GM18505 (cell line): Measurements from ENCODE around the gene GSTA2.
"Not testable (repeated sequence)": the region's sequence is repeated elsewhere in the genome, so short reads cannot be mapped to it uniquely, and the experiment has no call there.

ENCODE experiments used
- ATAC-seq: cut with Tn5 transposase; IDR thresholded peaks from one replicate; pipeline ENCODE4 v1.9.1; 2021; ENCODE audit not compliant: unreplicated experiment
- POLR2A ChIP-seq: IDR thresholded peaks from 4 replicates; pipeline ENCODE4 v1.6.1; 2011; ENCODE audit warnings: borderline replicate concordance; ENCODE audit not compliant: insufficient read depth, insufficient read length; ENCODE audit errors: extremely low read depth

The GSTA2 gene

DNA sequence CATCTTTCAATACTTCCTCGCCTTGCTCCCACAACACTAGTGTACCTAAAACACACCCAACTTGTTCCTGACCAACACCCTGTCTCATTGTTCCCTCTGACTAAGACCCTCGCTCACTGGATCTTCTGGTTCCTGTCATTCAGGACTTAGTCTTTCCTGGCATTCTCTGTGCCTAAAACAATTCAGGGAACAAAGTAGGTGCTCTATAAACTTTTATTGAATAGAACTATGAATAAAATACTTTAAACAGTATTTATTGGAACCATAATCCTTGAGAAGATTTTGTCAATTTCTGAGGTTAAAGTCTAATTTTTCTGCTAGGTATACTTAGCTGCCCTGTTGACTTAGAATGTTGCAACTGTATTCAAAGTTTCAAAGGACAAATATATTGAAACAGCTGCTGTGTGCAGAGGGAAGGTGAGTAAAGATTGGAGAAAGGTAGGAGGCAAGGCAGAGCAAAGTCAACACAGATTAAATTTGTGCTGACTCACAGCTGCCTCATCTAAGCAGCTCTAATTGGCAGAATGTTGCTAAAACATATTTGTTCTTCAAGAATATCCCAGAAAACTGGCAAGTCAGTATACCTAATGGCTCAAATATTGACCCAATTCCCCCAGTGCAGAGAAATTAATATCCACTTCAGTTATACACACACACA is 37.6 kb downstream of the GSTA2 start:
- no peak for ATAC-seq
- no peak for TF ChIP-seq POLR2A

DNA sequence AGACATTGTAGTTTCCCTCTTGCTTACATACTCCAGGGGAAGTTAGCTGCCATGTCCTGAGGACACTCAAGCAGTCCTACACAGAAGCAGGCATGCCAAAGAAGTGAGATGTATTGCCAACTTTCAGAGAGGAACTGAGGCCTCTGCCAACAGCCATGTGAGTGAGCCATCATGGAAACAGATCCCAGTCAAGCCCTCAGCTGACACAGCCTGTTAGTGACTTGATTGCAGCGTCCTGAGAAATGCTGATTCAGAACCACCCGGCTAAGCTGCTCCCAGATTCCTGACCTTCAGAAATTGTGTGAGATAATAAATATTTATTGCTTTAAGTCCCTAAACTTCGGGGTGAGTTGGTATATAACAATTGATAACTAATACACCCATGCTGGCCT is 38.1 kb downstream of the GSTA2 start:
- ATAC-seq, result no peak
- no peak for TF ChIP-seq POLR2A

DNA sequence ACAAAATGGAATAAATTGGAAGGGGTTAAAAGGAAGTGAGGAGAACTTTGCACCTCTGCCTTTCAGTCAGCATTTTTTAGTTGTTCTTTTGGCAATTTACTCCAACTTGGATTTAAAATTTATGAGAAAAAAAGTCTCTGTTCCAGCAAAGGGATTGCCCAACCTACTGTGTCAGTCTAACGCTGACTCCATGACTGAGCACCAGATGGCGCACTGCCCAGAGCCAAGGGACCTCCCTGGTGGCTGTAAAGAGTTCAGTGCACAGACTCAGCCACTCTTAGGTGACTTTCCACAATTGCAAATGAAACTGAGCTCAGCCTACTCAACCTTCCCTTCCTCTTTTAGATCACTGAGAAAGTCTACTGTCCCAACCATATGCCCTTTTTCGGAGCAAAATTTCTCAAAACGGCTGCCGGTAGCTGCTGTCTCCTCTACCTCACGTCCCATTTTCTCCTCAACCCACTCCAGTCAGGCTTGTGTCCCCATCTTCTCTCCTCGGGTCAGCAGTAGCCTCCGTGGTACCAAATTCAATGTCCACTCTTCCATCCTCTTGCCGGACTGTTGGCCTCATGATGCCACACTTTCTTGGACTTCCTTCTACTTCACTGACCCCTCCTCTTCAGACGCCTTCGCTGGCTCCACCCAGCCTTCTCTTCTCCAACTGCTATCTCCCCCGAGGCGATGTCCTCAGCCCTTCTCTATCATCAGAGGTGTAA is 38.7 kb downstream of the GSTA2 start:
- ATAC-seq, result peak; percentile 99
- no peak for TF ChIP-seq POLR2A

DNA sequence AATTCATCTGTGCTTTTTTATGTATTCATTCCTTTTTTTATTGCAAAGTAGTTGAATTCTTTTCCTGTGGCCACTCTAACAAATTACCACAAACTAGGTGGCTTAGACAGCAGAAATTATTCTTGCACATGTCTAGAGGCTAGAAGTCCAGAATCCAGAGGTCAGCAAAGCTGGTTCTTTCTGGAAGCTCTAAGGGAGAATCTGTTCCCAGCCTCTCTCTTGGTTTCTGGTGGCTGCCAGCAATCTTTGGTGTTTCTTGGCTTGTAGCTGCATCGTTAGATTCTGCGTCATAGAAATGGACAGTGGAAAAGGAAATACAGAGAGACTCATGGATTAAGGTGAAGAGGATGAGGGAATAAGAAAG is 39.3 kb downstream of the GSTA2 start:
- TF ChIP-seq POLR2A, result no peak
- no peak for ATAC-seq

DNA sequence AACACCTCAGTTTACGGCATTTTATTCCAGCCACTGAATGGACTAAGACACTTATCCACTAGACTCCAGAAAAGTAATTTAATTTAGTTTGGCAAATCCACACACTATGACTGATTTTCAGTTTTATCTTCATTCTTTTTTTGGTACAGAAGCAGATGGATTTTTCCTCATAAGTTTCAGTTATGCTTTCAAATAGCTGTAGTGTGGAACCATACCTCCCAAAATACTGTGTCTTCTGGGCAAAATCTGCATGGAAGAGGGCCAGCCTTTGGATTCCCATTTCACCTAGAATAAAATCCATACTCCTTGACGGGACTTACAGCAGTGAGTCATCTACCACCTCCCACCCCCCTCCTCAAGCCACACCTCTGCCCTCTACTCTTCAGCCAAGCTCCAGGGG is 43.0 kb downstream of the GSTA2 start:
- TF ChIP-seq POLR2A, result no peak
- no peak for ATAC-seq

DNA sequence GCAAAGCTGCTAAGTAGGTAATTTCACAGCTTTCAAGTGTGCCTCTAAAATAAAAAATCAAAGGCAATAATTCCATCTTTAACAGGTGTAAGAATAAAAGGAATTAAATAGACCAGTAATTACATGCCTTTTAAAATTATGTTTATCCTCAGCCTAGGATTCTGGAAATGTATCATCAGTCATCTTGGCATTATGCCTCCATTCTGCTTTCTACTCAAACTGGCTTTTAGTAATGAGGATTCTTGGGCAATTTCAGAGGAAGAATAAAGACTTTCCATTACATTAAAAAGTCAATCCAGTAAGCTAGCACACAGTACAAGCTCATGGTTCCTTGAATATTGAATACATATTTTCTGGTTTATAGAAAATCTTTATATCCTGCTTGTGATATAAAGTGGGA is 44.7 kb downstream of the GSTA2 start:
- no peak for ATAC-seq
- TF ChIP-seq POLR2A, result no peak

DNA sequence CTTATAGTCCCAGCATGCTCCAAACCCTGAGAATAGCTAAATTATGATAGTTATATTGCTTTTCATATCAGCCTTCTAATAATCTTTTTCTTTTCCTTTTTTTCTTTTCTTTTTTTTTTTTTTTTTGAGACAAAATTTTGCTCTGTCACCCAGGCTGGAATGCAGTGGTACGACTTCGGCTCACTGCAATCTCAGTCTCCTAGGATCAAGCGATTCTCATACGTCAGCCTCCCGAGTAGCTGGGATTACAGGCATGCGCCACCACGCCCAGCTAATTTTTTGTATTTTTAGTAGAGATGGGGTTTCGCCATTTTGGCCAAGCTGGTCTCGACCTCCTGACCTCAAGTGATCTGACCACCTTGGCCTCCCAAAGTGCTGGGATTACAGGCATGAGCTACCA is 48.5 kb downstream of the GSTA2 start:
- not testable (repeated sequence) for ATAC-seq

DNA sequence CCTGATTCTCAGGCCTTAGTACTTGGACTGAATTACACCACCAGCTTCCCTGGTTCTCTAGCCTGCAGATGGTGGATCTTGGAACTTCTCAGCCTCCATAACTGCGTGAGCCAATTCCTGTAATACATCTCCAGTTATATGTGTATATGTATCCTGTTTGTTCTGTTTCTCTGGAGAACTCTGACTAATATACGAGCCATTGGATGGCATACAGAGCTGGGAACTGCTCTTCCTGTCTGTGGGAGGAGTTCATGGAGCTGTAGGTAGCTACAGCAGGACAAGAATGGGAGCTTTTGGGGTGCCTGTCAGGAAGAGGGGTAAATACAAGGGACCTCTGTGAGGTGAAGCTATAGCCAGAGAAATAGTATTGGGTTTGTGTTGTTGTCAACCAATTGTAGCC is 51.1 kb downstream of the GSTA2 start:
- ATAC-seq, result no peak
- TF ChIP-seq POLR2A, result no peak

DNA sequence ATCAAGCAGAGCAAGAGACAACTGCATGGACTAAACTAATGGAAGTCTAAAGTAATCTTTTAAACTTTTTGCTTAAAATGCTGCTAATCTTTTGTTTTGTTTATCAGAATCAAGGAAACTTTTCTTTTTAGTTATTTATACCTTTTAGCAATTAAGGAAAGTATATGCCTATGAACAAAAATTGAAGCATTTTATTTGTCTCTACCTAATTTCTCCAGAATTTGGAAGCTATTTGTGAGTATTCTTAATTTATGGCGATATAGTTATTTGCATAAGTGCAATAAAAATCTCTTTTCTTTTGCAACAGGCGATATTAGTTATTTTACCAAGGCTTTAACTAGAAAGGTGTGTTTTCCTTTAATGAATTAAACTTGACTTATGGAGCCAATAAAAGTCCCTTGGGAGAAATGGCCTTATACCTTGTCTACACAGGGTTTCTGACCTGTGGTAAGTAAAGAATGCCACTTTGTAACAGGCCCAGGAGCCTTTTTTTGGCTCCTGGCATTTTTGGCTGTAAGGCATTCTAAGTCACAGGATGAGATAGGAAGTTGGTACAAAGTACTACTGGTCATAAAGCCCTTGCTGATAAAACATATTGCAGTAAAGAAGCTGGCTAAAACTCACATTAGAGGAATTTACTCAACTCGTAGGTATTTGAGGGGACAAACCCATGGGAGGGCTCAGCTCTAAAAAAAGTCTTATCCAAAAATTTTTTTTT is 55.2 kb downstream of the GSTA2 start:
- ATAC-seq, result no peak
- no peak for TF ChIP-seq POLR2A

DNA sequence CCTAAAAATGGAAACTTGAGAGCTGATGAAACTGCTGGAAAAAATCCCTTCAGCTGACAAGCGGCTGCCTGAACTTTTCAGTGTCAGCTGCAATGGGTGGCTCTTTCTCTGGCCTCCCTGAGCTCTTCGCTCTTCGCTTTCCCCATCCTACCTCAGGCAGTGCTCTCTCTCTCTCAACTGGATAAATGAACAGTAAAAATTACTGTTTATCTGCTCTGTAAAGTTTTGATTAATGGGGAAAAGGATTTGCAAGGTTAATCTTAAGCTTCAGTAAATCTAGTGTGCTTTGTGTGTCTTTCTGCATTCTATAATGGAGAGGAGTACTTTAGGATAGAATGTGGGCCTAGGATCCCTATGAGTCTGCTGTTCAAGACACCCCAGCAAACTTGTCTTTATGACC is 57.3 kb downstream of the GSTA2 start:
- no peak for TF ChIP-seq POLR2A
- ATAC-seq, result no peak

DNA sequence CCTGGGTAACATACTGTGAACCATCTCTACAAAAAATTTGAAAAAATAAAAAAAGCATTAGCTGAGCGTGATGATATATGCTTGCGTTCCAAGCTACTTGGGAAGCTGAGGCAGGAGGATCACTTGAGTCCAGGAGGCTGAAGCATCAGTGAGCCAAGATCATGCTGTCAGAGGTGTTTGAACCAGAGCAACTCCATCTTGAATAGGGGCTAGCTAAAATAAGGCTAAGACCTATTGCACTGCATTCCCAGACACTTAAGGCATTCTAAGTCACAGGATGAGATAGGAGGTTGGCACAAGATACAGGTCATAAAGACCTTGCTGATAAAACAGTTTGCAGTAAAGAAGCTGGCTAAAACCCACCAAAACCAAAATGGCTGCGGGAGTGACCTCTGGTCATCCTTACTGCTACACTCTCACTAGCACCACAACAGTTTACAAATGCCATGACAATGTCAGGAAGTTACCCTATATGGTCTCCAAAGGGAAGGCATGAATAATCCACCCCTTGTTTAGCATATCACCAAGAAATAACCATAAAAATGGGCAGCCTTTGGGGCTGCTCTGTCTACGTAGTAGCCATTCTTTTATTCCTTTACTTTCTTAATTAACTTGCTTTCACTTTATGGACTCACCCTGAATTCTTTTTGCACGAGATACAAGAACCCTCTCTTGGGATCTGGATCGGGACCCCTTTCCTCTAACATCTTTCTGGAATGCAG is 58.3 kb downstream of the GSTA2 start:
- ATAC-seq, result not testable (repeated sequence)

DNA sequence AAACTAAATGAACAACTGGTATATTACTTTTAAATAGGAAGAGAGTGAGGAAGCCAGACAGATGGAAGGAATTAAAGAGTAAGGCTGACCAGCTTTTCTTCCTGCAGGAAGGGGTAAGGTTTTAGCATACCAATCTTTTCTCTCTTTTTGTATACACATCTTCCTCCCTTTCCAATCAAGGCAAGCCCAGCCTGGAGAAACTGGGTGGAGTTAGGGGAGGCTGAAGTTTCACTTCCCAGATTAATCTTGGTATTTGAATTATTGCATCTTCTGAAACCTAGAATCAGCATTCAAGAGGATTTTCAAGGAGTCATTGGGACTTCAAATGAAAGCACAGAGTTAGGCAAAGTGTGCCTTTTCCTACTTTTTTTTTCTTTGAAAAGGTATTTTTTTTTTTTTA is 59.2 kb downstream of the GSTA2 start:
- ATAC-seq, result no peak
- TF ChIP-seq POLR2A, result no peak
